Lower lobe of right lung (tissue), 2 donors: ENCODE data around the gene LYZL1. TPM values are rescaled to one million over a fixed set of nuclear protein-coding genes. Genes with fewer than 3 reads are reported as not detected.

Experiments
- ATAC-seq, 2 donors: fragments of 200-7000 bp; cut with Tn5 transposase; one replicate each; pipeline ENCODE4 v1.9.1; 2020 to 2022; ENCODE audit warnings: mild to moderate bottlenecking in 2 of 2, moderate library complexity in 2 of 2
- DNase-seq: peaks from one replicate; pipeline ENCODE4 v3.0.0-alpha.2; 2020
- H3K27ac ChIP-seq: fragments of 200-600 bp; one replicate; pipeline ENCODE4 v1.8.0; 2022
- H3K27me3 ChIP-seq: fragments of 200-600 bp; one replicate; pipeline ENCODE4 v1.8.0; 2022; ENCODE audit warnings: low read depth
- H3K36me3 ChIP-seq: fragments of 200-600 bp; one replicate; pipeline ENCODE4 v1.8.0; 2022; ENCODE audit warnings: mild to moderate bottlenecking
- H3K4me1 ChIP-seq: fragments of 200-600 bp; one replicate; pipeline ENCODE4 v1.8.0; 2022
- H3K4me3 ChIP-seq: fragments of 200-600 bp; one replicate; pipeline ENCODE4 v1.8.0; 2022; ENCODE audit warnings: mild to moderate bottlenecking
- H3K9me3 ChIP-seq: fragments of 200-600 bp; one replicate; pipeline ENCODE4 v1.8.0; 2022
- CTCF ChIP-seq: fragments of 200-600 bp; IDR thresholded peaks from one replicate; pipeline ENCODE4 v1.8.0; 2022; ENCODE audit warnings: antibody characterized with exemption, mild to moderate bottlenecking
- intact Hi-C: fragments of 100-400 bp; cut with DNase I; formaldehyde crosslinking; loops from one replicate; pipeline ENCODE4 v1.11.0; 2022
- total RNA-seq: library from RNA; stranded (reverse); fragmentation: NEBNext Ultra II Directional; extraction: Animal tissue kit (Norgen Biotek cat#: 25700); gene quantifications from one replicate; pipeline ENCODE4 v1.2.1, GENCODE V29; 2021
- donor health status: DM: no; HTN: yes; CAD: no; lungs with severe emphysema.

Gene LYZL1
- total RNA-seq, 1 donor from 2014 or later = not detected

GRCh38 chr10:29344073-29344820 is 55.4 kb downstream of the LYZL1 start:
- DNase-seq (no peak), ATAC-seq (no peak)
- H3K27ac ChIP-seq = no peak overlapping the region
- no peaks in the 10 kb centered on the region for H3K9me3 ChIP-seq
- H3K36me3 ChIP-seq = no peaks in the 10 kb centered on the region
- H3K4me1 ChIP-seq = no peaks in the 10 kb centered on the region
- no peak overlapping the region for H3K4me3 ChIP-seq
- no peak for TF ChIP-seq CTCF
- intact Hi-C loops = no loop called here
- H3K27me3 ChIP-seq = no peaks in the 10 kb centered on the region

GRCh38 chr10:29345144-29345909 is 56.5 kb downstream of the LYZL1 start:
- Histone ChIP-seq H3K36me3 (no peaks in the 10 kb centered on the region), H3K9me3 (no peaks in the 10 kb centered on the region), H3K4me1 (no peaks in the 10 kb centered on the region), H3K27me3 (no peaks in the 10 kb centered on the region), H3K4me3 (no peak overlapping the region), H3K27ac (no peak overlapping the region)
- intact Hi-C loops = no loop called here
- no peak for DNase-seq
- no peak for ATAC-seq
- TF ChIP-seq CTCF = no peak

GRCh38 chr10:29345910-29346209 is 57.0 kb downstream of the LYZL1 start:
- H3K9me3 ChIP-seq = no peaks in the 10 kb centered on the region
- H3K27me3 ChIP-seq = no peaks in the 10 kb centered on the region
- H3K4me3 ChIP-seq = no peak overlapping the region
- intact Hi-C loops = no loop called here
- no peak for DNase-seq
- no peak for ATAC-seq
- no peaks in the 10 kb centered on the region for H3K36me3 ChIP-seq
- TF ChIP-seq CTCF = no peak
- H3K27ac ChIP-seq = no peak overlapping the region
- H3K4me1 ChIP-seq = no peaks in the 10 kb centered on the region

- H3K27me3 ChIP-seq = no peaks in the 10 kb centered on the region
- ATAC-seq (no peak), DNase-seq (no peak)
- no peak overlapping the region for H3K27ac ChIP-seq
- no peak for TF ChIP-seq CTCF
- H3K36me3 ChIP-seq = no peaks in the 10 kb centered on the region
- no peak overlapping the region for H3K4me3 ChIP-seq
- no peaks in the 10 kb centered on the region for H3K9me3 ChIP-seq
- intact Hi-C loops = no loop called here
- no peaks in the 10 kb centered on the region for H3K4me1 ChIP-seq
Measured at GRCh38 chr10:29346296-29347001, 57.6 kb downstream of the LYZL1 start.

- no peak for DNase-seq
- ATAC-seq = no peak
- no peaks in the 10 kb centered on the region for H3K4me1 ChIP-seq
- no peaks in the 10 kb centered on the region for H3K27me3 ChIP-seq
- intact Hi-C loops = no loop called here
- H3K4me3 ChIP-seq = no peak overlapping the region
- no peak for TF ChIP-seq CTCF
- H3K27ac ChIP-seq = no peak overlapping the region
- H3K36me3 ChIP-seq = no peaks in the 10 kb centered on the region
- H3K9me3 ChIP-seq = no peaks in the 10 kb centered on the region
Measured at GRCh38 chr10:29348836-29349235, 60.0 kb downstream of the LYZL1 start.
